ENCODE results near the gene ZRANB3. TPM values are rescaled to one million over a fixed set of nuclear protein-coding genes. Genes with fewer than 3 reads are reported as not detected.

Gene ZRANB3
- total RNA-seq, 1 experiment from 2014 or later: 16.3 TPM

- Mint-ChIP-seq H3K27me3 (ENCODE audit: insufficient read depth, unreplicated experiment) (no peaks in the 10 kb centered on the region), H3K4me3 (ENCODE audit: unreplicated experiment) (no peak overlapping the region), H3K9me3 (ENCODE audit: unreplicated experiment) (no peaks in the 10 kb centered on the region), H3K27ac (ENCODE audit: low read depth, unreplicated experiment) (no peak overlapping the region), H3K36me3 (ENCODE audit: insufficient read depth, unreplicated experiment) (no peaks in the 10 kb centered on the region), H3K4me1 (ENCODE audit: insufficient read depth, unreplicated experiment) (peaks cover 6% of the 10 kb centered on the region)
- DNase-seq (ENCODE audit: unreplicated experiment): peak; percentile 34
- no peak for TF ChIP-seq CTCF (IDR thresholded peaks at IDR 0.05; ENCODE audit: unreplicated experiment)
- CTCF ChIA-PET: no interaction called here
- TSS peak; percentile 48 for BruUV-seq (replicated peaks)
- intact Hi-C loops (cut with micrococcal nuclease): loop anchor here (5.0 to 10.0 kb wide), 2 partner anchors 368 to 615 kb away; partner anchors contain the start of gene CCNT2
- POLR2A ChIA-PET: interaction anchor here (0.8 to 2.7 kb wide), 5 partner anchors 12 to 210 kb away, joined by 3 to 20 read pairs (median 9); no protein-coding TSS in a partner anchor
Measured at GRCh38 chr2:135532581-135532980, 1.6 kb upstream of the ZRANB3 start.

GRCh38 chr2:135531231-135532197 is 496 bp upstream of the ZRANB3 start, which contains the start of gene R3HDM1:
Gene R3HDM1, plus strand, starts transcription at chr2:135531484. Its CDS starts 73,362 bp downstream, at chr2:135604846.
- DNase-seq (ENCODE audit: unreplicated experiment): peak; percentile 100
- H3K36me3 Mint-ChIP-seq (ENCODE audit: insufficient read depth, unreplicated experiment): peaks cover under 1% of the 10 kb centered on the region
- peaks cover 6% of the 10 kb centered on the region for H3K4me1 Mint-ChIP-seq (ENCODE audit: insufficient read depth, unreplicated experiment)
- no peak within 1 kb of the TSS for H3K4me3 Mint-ChIP-seq (ENCODE audit: unreplicated experiment)
- no TSS peak for BruUV-seq (replicated peaks)
- H3K9me3 Mint-ChIP-seq (ENCODE audit: unreplicated experiment): no peaks in the 10 kb centered on the region
- CTCF ChIA-PET: interaction anchor here (0.6 to 1.3 kb wide), 4 partner anchors 14 to 374 kb away, joined by 3 to 4 read pairs (median 4); no protein-coding TSS in a partner anchor
- H3K27me3 Mint-ChIP-seq (ENCODE audit: insufficient read depth, unreplicated experiment): no peaks in the 10 kb centered on the region
- TF ChIP-seq CTCF (IDR thresholded peaks at IDR 0.05; ENCODE audit: unreplicated experiment): peak; percentile 16
- intact Hi-C loops (cut with micrococcal nuclease): loop anchor here (2.0 to 10.0 kb wide), 4 partner anchors 179 to 614 kb away; partner anchors contain the start of gene CCNT2
- POLR2A ChIA-PET: interaction anchor here (0.7 to 2.7 kb wide), 24 partner anchors 9 to 613 kb away, joined by 3 to 20 read pairs (median 4); partner anchors contain the start of genes CCNT2 and UBXN4
- H3K27ac Mint-ChIP-seq (ENCODE audit: low read depth, unreplicated experiment): no peak within 1 kb of the TSS

- Mint-ChIP-seq H3K4me1 (ENCODE audit: insufficient read depth, unreplicated experiment) (peaks cover 6% of the 10 kb centered on the region), H3K27me3 (ENCODE audit: insufficient read depth, unreplicated experiment) (no peaks in the 10 kb centered on the region), H3K27ac (ENCODE audit: low read depth, unreplicated experiment) (no peak overlapping the region), H3K4me3 (ENCODE audit: unreplicated experiment) (no peak overlapping the region), H3K9me3 (ENCODE audit: unreplicated experiment) (no peaks in the 10 kb centered on the region), H3K36me3 (ENCODE audit: insufficient read depth, unreplicated experiment) (peaks cover 6% of the 10 kb centered on the region)
- ChIA-PET POLR2A (interaction anchor here (0.6 kb wide), 1 partner anchor 45 kb away, joined by 3 read pairs; no protein-coding TSS in a partner anchor), CTCF (interaction anchor here (0.6 kb wide), 1 partner anchor 181 kb away, joined by 4 read pairs; no protein-coding TSS in a partner anchor)
- TF ChIP-seq CTCF (IDR thresholded peaks at IDR 0.05; ENCODE audit: unreplicated experiment): no peak
- intact Hi-C loops (cut with micrococcal nuclease): no loop called here
- no TSS peak for BruUV-seq (replicated peaks)
- no peak for DNase-seq (ENCODE audit: unreplicated experiment)
Measured at GRCh38 chr2:135528006-135528405, 3.0 kb downstream of the ZRANB3 start.

GRCh38 chr2:135525786-135526185 is 5.2 kb downstream of the ZRANB3 start:
- H3K4me3 Mint-ChIP-seq (ENCODE audit: unreplicated experiment): no peak overlapping the region
- TF ChIP-seq CTCF (IDR thresholded peaks at IDR 0.05; ENCODE audit: unreplicated experiment): no peak
- CTCF ChIA-PET: interaction anchor here (0.7 kb wide), 2 partner anchors 14 to 125 kb away, joined by 3 to 4 read pairs; no protein-coding TSS in a partner anchor
- no TSS peak for BruUV-seq (replicated peaks)
- DNase-seq (ENCODE audit: unreplicated experiment): no peak
- H3K4me1 Mint-ChIP-seq (ENCODE audit: insufficient read depth, unreplicated experiment): peaks cover 17% of the 10 kb centered on the region
- POLR2A ChIA-PET: interaction anchor here (1.6 kb wide), 1 partner anchor 18 kb away, joined by 5 read pairs; no protein-coding TSS in a partner anchor
- H3K27ac Mint-ChIP-seq (ENCODE audit: low read depth, unreplicated experiment): no peak overlapping the region
- no peaks in the 10 kb centered on the region for H3K27me3 Mint-ChIP-seq (ENCODE audit: insufficient read depth, unreplicated experiment)
- intact Hi-C loops (cut with micrococcal nuclease): no loop called here
- H3K36me3 Mint-ChIP-seq (ENCODE audit: insufficient read depth, unreplicated experiment): peaks cover 16% of the 10 kb centered on the region
- H3K9me3 Mint-ChIP-seq (ENCODE audit: unreplicated experiment): no peaks in the 10 kb centered on the region

Data from MCF 10A (cell line).